ENCODE measurements around the gene ZNF580. TPM values are rescaled to one million over a fixed set of nuclear protein-coding genes. Genes with fewer than 3 reads are reported as not detected.
A peak's percentile ranks its signal among the peaks of the same experiment; 100 is the strongest.

The ZNF580 gene
- total and polyA plus RNA-seq, 2 of the 13 experiments (the other 11 are each of a cell fraction or from before 2014, with no cell fraction given): 4.4 to 6.0 TPM

- TF ChIP-seq SOX6 (IDR thresholded peaks at IDR 0.05): no peak
- 0 out of 2 replicates have a peak, but pooled peaks have one; percentile 31 for TF ChIP-seq SOX6 (CRISPR knock-in tag; IDR thresholded peaks at IDR 0.05)
- TF ChIP-seq TOE1 (CRISPR knock-in tag; IDR thresholded peaks at IDR 0.05): no peak
- peak; percentile 59 for TF ChIP-seq SP2 (CRISPR knock-in tag; IDR thresholded peaks at IDR 0.05)
- TF ChIP-seq PAXIP1 (CRISPR knock-in tag; conservative IDR thresholded peaks at IDR 0.05): no peak
- TF ChIP-seq SIN3B (IDR thresholded peaks at IDR 0.05; ENCODE audit: low read length): no peak
- no peak for TF ChIP-seq BRCA1 (CRISPR knock-in tag; IDR thresholded peaks at IDR 0.05)
- TF ChIP-seq ZNF652 (CRISPR knock-in tag; IDR thresholded peaks at IDR 0.05; ENCODE audit: borderline replicate concordance, low read depth): no peak
- TF ChIP-seq SP140L (CRISPR knock-in tag; IDR thresholded peaks at IDR 0.05; ENCODE audit: borderline replicate concordance): no peak
- no peak for TF ChIP-seq PHF5A (CRISPR knock-in tag; IDR thresholded peaks at IDR 0.05; ENCODE audit: low read depth, unreplicated experiment)
- peak; percentile 12; the same call in 1 of the 2 replicates for TF ChIP-seq GATAD2A (CRISPR knock-in tag; IDR thresholded peaks at IDR 0.05)
- TF ChIP-seq ZNF672 (CRISPR knock-in tag; IDR thresholded peaks at IDR 0.05): no peak
- peak; percentile 94 for TF ChIP-seq TFDP2 (CRISPR knock-in tag; IDR thresholded peaks at IDR 0.05)
- TF ChIP-seq ZNF17 (CRISPR knock-in tag; IDR thresholded peaks at IDR 0.05): no peak
- TF ChIP-seq SNAPC2 (CRISPR knock-in tag; IDR thresholded peaks at IDR 0.05): peak; percentile 72; the same call in 1 of the 2 replicates
- TF ChIP-seq ZNF484 (CRISPR knock-in tag; IDR thresholded peaks at IDR 0.05; ENCODE audit: borderline replicate concordance, low read depth): no peak
- no peak for TF ChIP-seq SMC3 (IDR thresholded peaks at IDR 0.05; ENCODE audit: low read length)
- TF ChIP-seq ZNF256 (CRISPR knock-in tag; conservative IDR thresholded peaks at IDR 0.05): no peak
- no peak for TF ChIP-seq SMARCE1 (IDR thresholded peaks at IDR 0.05; ENCODE audit: borderline replicate concordance)
- 0 out of 2 replicates have a peak, but pooled peaks have one; percentile 4 for TF ChIP-seq ARID4A (CRISPR knock-in tag; IDR thresholded peaks at IDR 0.05; ENCODE audit: borderline replicate concordance)
- TF ChIP-seq TGIF2 (CRISPR knock-in tag; IDR thresholded peaks at IDR 0.05): no peak
- TF ChIP-seq HMGA1 (CRISPR knock-in tag; conservative IDR thresholded peaks at IDR 0.05): no peak
- no peak for TF ChIP-seq ZNF557 (CRISPR knock-in tag; IDR thresholded peaks at IDR 0.05)
Measured at GRCh38 chr19:55599842-55600661, 40.8 kb upstream of the ZNF580 start, which contains the start of gene ZNF524 (continued).
